NCI-H1417 (cell line): ENCODE measurements around the gene TRIM8.

Experiments
- DNase-seq, 3 experiments: peaks; one replicate each; lab custom pipeline; 2025; lab: John Stamatoyannopoulos, UW

The TRIM8 gene

GRCh38 chr10:102701796-102702195 lies 57.5 kb downstream of the TRIM8 start:
- no peak for DNase-seq

- no peak for DNase-seq
Observed at GRCh38 chr10:102702742-102703141, 58.5 kb downstream of the TRIM8 start.

GRCh38 chr10:102704915-102705314 lies 60.6 kb downstream of the TRIM8 start:
- no peak for DNase-seq

GRCh38 chr10:102705531-102705930 lies 61.3 kb downstream of the TRIM8 start:
- DNase-seq: no peak
